Endothelial cell of umbilical vein (primary cell): ENCODE results near the gene CHD5.

ENCODE experiments used
- EZH2 ChIP-seq: IDR thresholded peaks from 2 replicates; pipeline ENCODE4 v1.6.1; 2012; ENCODE audit warnings: borderline replicate concordance, low read depth, mild to moderate bottlenecking, moderate library complexity, low read length, inconsistent platforms; ENCODE audit not compliant: severe bottlenecking
- MAX ChIP-seq: IDR thresholded peaks from 2 replicates; pipeline ENCODE4 v1.6.1; 2011; ENCODE audit not compliant: insufficient read depth, insufficient read length
- POLR2A ChIP-seq: IDR thresholded peaks from 2 replicates; pipeline ENCODE4 v1.6.1; 2012; ENCODE audit warnings: low read depth, mild to moderate bottlenecking, control low read depth, low read length
- POLR2AphosphoS5 ChIP-seq: IDR thresholded peaks from 2 replicates; pipeline ENCODE4 v1.6.1; 2012; ENCODE audit warnings: low read depth, mild to moderate bottlenecking, control low read depth, low read length, moderate library complexity; ENCODE audit not compliant: insufficient read depth
- TF ChIP-seq, protein P1 (sequence below), 2 donors: IDR thresholded peaks; 1 replicate in 1 of 2; 2 replicates in 1 of 2; pipeline ENCODE4 v1.5.1; 2011; ENCODE audit warnings: low read length in 2 of 2, mild to moderate bottlenecking in 2 of 2, moderate library complexity in 2 of 2, control low read depth in 1 of 2, inconsistent platforms in 1 of 2, low read depth in 1 of 2; ENCODE audit not compliant: insufficient read depth in 1 of 2; ENCODE audit errors: extremely low read depth in 1 of 2

- TF ChIP-seq, protein P1, sequence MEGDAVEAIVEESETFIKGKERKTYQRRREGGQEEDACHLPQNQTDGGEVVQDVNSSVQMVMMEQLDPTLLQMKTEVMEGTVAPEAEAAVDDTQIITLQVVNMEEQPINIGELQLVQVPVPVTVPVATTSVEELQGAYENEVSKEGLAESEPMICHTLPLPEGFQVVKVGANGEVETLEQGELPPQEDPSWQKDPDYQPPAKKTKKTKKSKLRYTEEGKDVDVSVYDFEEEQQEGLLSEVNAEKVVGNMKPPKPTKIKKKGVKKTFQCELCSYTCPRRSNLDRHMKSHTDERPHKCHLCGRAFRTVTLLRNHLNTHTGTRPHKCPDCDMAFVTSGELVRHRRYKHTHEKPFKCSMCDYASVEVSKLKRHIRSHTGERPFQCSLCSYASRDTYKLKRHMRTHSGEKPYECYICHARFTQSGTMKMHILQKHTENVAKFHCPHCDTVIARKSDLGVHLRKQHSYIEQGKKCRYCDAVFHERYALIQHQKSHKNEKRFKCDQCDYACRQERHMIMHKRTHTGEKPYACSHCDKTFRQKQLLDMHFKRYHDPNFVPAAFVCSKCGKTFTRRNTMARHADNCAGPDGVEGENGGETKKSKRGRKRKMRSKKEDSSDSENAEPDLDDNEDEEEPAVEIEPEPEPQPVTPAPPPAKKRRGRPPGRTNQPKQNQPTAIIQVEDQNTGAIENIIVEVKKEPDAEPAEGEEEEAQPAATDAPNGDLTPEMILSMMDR (IDR thresholded peaks at IDR 0.05; ENCODE audit: extremely low read depth in 1 of 2, insufficient read depth in 1 of 2, low read depth in 1 of 2, low read length in 2 of 2), result no peak
- TF ChIP-seq POLR2AphosphoS5, result no peak
- TF ChIP-seq POLR2A, result no peak
- TF ChIP-seq EZH2, result no peak
- TF ChIP-seq MAX, result no peak
Observed at GRCh38 chr1:6093071-6093470, 87.0 kb downstream of the CHD5 start.
